HL-60/S4 (cell line): ENCODE data around the gene FNBP1L.

Experiments used
- in situ Hi-C: fragments of 300-500 bp; cut with MboI; formaldehyde crosslinking; loops from 2 replicates; pipeline ENCODE4 v1.14.3; 2022; ENCODE audit warnings: low sequenced_read_pairs

Gene FNBP1L

GRCh38 chr1:93566227-93566626 is 118.3 kb downstream of the FNBP1L start:
- in situ Hi-C loops: no loop called here

GRCh38 chr1:93567255-93567918 is 119.5 kb downstream of the FNBP1L start:
- in situ Hi-C loops: no loop called here

GRCh38 chr1:93569489-93569888 is 121.6 kb downstream of the FNBP1L start:
- in situ Hi-C loops: no loop called here

GRCh38 chr1:93571623-93572310 is 123.8 kb downstream of the FNBP1L start:
- in situ Hi-C loops: no loop called here

- in situ Hi-C loops: no loop called here
Measured at GRCh38 chr1:93573940-93574469, 126.1 kb downstream of the FNBP1L start.

GRCh38 chr1:93574511-93574910 is 126.6 kb downstream of the FNBP1L start:
- in situ Hi-C loops: no loop called here

- in situ Hi-C loops: no loop called here
Measured at GRCh38 chr1:93574991-93575390, 127.1 kb downstream of the FNBP1L start.

GRCh38 chr1:93575621-93576284 is 127.8 kb downstream of the FNBP1L start:
- in situ Hi-C loops: no loop called here

GRCh38 chr1:93576346-93576745 is 128.4 kb downstream of the FNBP1L start:
- in situ Hi-C loops: no loop called here

GRCh38 chr1:93576746-93577145 is 128.8 kb downstream of the FNBP1L start:
- in situ Hi-C loops: no loop called here

- in situ Hi-C loops: no loop called here
Measured at GRCh38 chr1:93577536-93578432, 129.9 kb downstream of the FNBP1L start.

GRCh38 chr1:93578433-93578830 is 130.5 kb downstream of the FNBP1L start:
- in situ Hi-C loops: no loop called here

- in situ Hi-C loops: no loop called here
Measured at GRCh38 chr1:93578911-93579825, 131.2 kb downstream of the FNBP1L start.

- in situ Hi-C loops: no loop called here
Measured at GRCh38 chr1:93579891-93580290, 132.0 kb downstream of the FNBP1L start.

- in situ Hi-C loops: no loop called here
Measured at GRCh38 chr1:93581917-93582850, 134.3 kb downstream of the FNBP1L start.

- in situ Hi-C loops: no loop called here
Measured at GRCh38 chr1:93584261-93585003, 136.5 kb downstream of the FNBP1L start.

GRCh38 chr1:93585059-93585966 is 137.4 kb downstream of the FNBP1L start:
- in situ Hi-C loops: no loop called here
